ENCODE data around the gene MATN1.

GRCh38 chr1:30739601-30740000 lies 16.2 kb upstream of the MATN1 start:
- TF ChIP-seq EZH2 (IDR thresholded peaks at IDR 0.05) = no peak
- no peak for TF ChIP-seq POLR2AphosphoS5 (IDR thresholded peaks at IDR 0.05; ENCODE audit: borderline replicate concordance, low read depth, low read length)
